ENCODE measurements around the gene TSR2. TPM values are rescaled to one million over a fixed set of nuclear protein-coding genes. Genes with fewer than 3 reads are reported as not detected.

The TSR2 gene
- total RNA-seq, 1 donor from 2014 or later: 32.0 TPM

- H3K27me3 Mint-ChIP-seq (ENCODE audit: unreplicated experiment): no peaks in the 10 kb centered on the region
Measured at GRCh38 chrX:54442790-54443189, 2.6 kb downstream of the TSR2 start.

GRCh38 chrX:54444752-54445151 is 4.5 kb downstream of the TSR2 start:
- H3K4me3 Mint-ChIP-seq (ENCODE audit: unreplicated experiment): no peak overlapping the region

More at GRCh38 chrX:54442790-54443189, 2.6 kb downstream of the TSR2 start:
- Mint-ChIP-seq H3K4me3 (ENCODE audit: unreplicated experiment) (no peak overlapping the region), H3K9me3 (ENCODE audit: unreplicated experiment) (peaks cover 2% of the 10 kb centered on the region), H3K4me1 (ENCODE audit: low read depth, unreplicated experiment) (no peaks in the 10 kb centered on the region), H3K27ac (ENCODE audit: unreplicated experiment) (no peak overlapping the region), H3K36me3 (ENCODE audit: unreplicated experiment) (no peaks in the 10 kb centered on the region)
- no peak for DNase-seq
- TF ChIP-seq, protein P1, sequence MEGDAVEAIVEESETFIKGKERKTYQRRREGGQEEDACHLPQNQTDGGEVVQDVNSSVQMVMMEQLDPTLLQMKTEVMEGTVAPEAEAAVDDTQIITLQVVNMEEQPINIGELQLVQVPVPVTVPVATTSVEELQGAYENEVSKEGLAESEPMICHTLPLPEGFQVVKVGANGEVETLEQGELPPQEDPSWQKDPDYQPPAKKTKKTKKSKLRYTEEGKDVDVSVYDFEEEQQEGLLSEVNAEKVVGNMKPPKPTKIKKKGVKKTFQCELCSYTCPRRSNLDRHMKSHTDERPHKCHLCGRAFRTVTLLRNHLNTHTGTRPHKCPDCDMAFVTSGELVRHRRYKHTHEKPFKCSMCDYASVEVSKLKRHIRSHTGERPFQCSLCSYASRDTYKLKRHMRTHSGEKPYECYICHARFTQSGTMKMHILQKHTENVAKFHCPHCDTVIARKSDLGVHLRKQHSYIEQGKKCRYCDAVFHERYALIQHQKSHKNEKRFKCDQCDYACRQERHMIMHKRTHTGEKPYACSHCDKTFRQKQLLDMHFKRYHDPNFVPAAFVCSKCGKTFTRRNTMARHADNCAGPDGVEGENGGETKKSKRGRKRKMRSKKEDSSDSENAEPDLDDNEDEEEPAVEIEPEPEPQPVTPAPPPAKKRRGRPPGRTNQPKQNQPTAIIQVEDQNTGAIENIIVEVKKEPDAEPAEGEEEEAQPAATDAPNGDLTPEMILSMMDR (IDR thresholded peaks at IDR 0.05; ENCODE audit: partially characterized antibody, unreplicated experiment): no peak

DNA sequence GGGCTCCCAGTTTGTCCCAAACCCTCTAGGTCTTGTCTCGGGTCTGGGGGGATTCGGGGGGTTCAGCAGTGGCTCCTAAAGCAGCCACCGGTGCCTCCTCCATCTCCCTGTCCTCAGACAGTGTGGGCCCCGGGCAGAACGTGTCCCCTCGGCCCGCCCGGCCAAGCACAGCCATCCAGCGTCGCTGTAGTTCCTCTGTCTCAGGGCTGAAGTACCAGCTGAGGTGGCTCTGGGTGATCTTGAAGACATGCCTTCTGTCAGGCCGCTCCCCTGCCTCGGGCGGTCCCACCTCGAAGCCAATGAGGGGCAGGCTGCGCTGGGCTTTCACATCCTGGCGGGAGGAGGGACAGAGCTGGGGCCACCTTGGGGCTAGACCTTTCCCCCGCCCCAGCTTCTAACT is 5.9 kb downstream of the TSR2 start:
- H3K27ac Mint-ChIP-seq (ENCODE audit: unreplicated experiment): no peak overlapping the region
- no peaks in the 10 kb centered on the region for H3K4me1 Mint-ChIP-seq (ENCODE audit: low read depth, unreplicated experiment)
- TF ChIP-seq, protein P1 (IDR thresholded peaks at IDR 0.05; ENCODE audit: partially characterized antibody, unreplicated experiment): no peak
- DNase-seq: no peak
- peaks cover 2% of the 10 kb centered on the region for H3K9me3 Mint-ChIP-seq (ENCODE audit: unreplicated experiment)
- H3K4me3 Mint-ChIP-seq (ENCODE audit: unreplicated experiment): no peak overlapping the region
- no peaks in the 10 kb centered on the region for H3K36me3 Mint-ChIP-seq (ENCODE audit: unreplicated experiment)
- H3K27me3 Mint-ChIP-seq (ENCODE audit: unreplicated experiment): no peaks in the 10 kb centered on the region

More at GRCh38 chrX:54444752-54445151, 4.5 kb downstream of the TSR2 start:
- DNase-seq: no peak
- Mint-ChIP-seq H3K9me3 (ENCODE audit: unreplicated experiment) (peaks cover 2% of the 10 kb centered on the region), H3K27me3 (ENCODE audit: unreplicated experiment) (no peaks in the 10 kb centered on the region), H3K4me1 (ENCODE audit: low read depth, unreplicated experiment) (no peaks in the 10 kb centered on the region), H3K36me3 (ENCODE audit: unreplicated experiment) (no peaks in the 10 kb centered on the region), H3K27ac (ENCODE audit: unreplicated experiment) (no peak overlapping the region)
- TF ChIP-seq, protein P1 (IDR thresholded peaks at IDR 0.05; ENCODE audit: partially characterized antibody, unreplicated experiment): no peak

- Mint-ChIP-seq H3K36me3 (ENCODE audit: unreplicated experiment) (no peaks in the 10 kb centered on the region), H3K4me1 (ENCODE audit: low read depth, unreplicated experiment) (no peaks in the 10 kb centered on the region), H3K27ac (ENCODE audit: unreplicated experiment) (no peak overlapping the region), H3K4me3 (ENCODE audit: unreplicated experiment) (no peak overlapping the region), H3K9me3 (ENCODE audit: unreplicated experiment) (peaks cover 2% of the 10 kb centered on the region), H3K27me3 (ENCODE audit: unreplicated experiment) (no peaks in the 10 kb centered on the region)
- DNase-seq: no peak
- TF ChIP-seq, protein P1 (IDR thresholded peaks at IDR 0.05; ENCODE audit: partially characterized antibody, unreplicated experiment): no peak
Measured at GRCh38 chrX:54447461-54447860, 7.3 kb downstream of the TSR2 start.

DNA sequence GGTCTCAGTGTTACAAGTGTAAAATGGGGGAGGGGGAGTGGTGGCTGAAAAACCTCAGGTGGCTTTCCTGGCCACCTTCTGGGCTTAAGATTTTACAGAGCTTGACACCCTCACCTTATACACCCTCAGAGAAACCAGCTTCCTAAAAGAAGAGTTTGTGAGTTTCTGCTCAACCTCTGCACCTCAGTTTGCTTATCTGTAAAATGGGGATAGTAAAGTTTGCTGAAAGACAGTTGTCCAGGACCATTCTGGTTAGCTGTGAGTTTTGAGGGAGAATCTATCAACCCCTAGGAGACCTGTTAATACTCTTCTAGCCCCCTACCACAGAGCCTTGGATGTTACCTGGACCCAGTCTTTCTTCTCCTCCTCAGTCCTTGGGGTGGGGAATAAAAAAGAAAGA is 9.7 kb downstream of the TSR2 start:
- no peak overlapping the region for H3K27ac Mint-ChIP-seq (ENCODE audit: unreplicated experiment)
- H3K9me3 Mint-ChIP-seq (ENCODE audit: unreplicated experiment): peaks cover 6% of the 10 kb centered on the region
- H3K27me3 Mint-ChIP-seq (ENCODE audit: unreplicated experiment): peaks cover 3% of the 10 kb centered on the region
- H3K4me3 Mint-ChIP-seq (ENCODE audit: unreplicated experiment): no peak overlapping the region
- DNase-seq: no peak
- peaks cover 5% of the 10 kb centered on the region for H3K4me1 Mint-ChIP-seq (ENCODE audit: low read depth, unreplicated experiment)
- TF ChIP-seq, protein P1 (IDR thresholded peaks at IDR 0.05; ENCODE audit: partially characterized antibody, unreplicated experiment): no peak
- no peaks in the 10 kb centered on the region for H3K36me3 Mint-ChIP-seq (ENCODE audit: unreplicated experiment)

Data from glutamatergic neuron (in vitro differentiated cells).